H9 (cell line): ENCODE measurements around the gene PPP5C. TPM values are rescaled to one million over a fixed set of nuclear protein-coding genes. Genes with fewer than 3 reads are reported as not detected.

Experiments used
- DNase-seq: peaks from one replicate; pipeline ENCODE4 v3.0.0-alpha.2; 2017
- H2AFZ ChIP-seq: one replicate; pipeline ENCODE4 v1.6.1; 2013; ENCODE audit warnings: mild to moderate bottlenecking, low read length, control low read depth, moderate library complexity
- H2AK5ac ChIP-seq: 2 replicates; pipeline ENCODE4 v1.6.1; 2013; ENCODE audit warnings: low read length, control low read depth, mixed read lengths; ENCODE audit not compliant: insufficient read length
- H2BK120ac ChIP-seq: one replicate; pipeline ENCODE4 v1.6.1; 2013; ENCODE audit warnings: low read depth, mild to moderate bottlenecking, low read length, control low read depth, inconsistent platforms; ENCODE audit not compliant: poor library complexity, severe bottlenecking
- H2BK12ac ChIP-seq: 2 replicates; pipeline ENCODE4 v1.6.1; 2013; ENCODE audit warnings: low read length, control low read depth, mixed read lengths, low read depth; ENCODE audit not compliant: insufficient read length
- H2BK15ac ChIP-seq: 2 replicates; pipeline ENCODE4 v1.6.1; 2013; ENCODE audit warnings: low read depth, low read length, control low read depth
- H2BK20ac ChIP-seq: one replicate; pipeline ENCODE4 v1.6.1; 2013; ENCODE audit warnings: low read depth, mild to moderate bottlenecking, low read length, control low read depth, inconsistent platforms; ENCODE audit not compliant: poor library complexity, severe bottlenecking
- H2BK5ac ChIP-seq: 2 replicates; pipeline ENCODE4 v1.6.1; 2013; ENCODE audit warnings: low read length, control low read depth, mixed read lengths; ENCODE audit not compliant: insufficient read length
- H3K14ac ChIP-seq: 2 replicates; pipeline ENCODE4 v1.6.1; 2013; ENCODE audit warnings: low read length, control low read depth; ENCODE audit not compliant: insufficient read depth
- H3K18ac ChIP-seq: 2 replicates; pipeline ENCODE4 v1.6.1; 2013; ENCODE audit warnings: low read depth, mild to moderate bottlenecking, mixed read lengths, low read length, control low read depth; ENCODE audit not compliant: insufficient read length
- H3K23ac ChIP-seq: 2 replicates; pipeline ENCODE4 v1.6.1; 2013; ENCODE audit warnings: low read length, control low read depth, mixed read lengths, low read depth; ENCODE audit not compliant: insufficient read length
- H3K23me2 ChIP-seq: 2 replicates; pipeline ENCODE4 v1.6.1; 2013; ENCODE audit warnings: low read depth, mild to moderate bottlenecking, mixed read lengths, low read length, control low read depth; ENCODE audit not compliant: insufficient read length, poor library complexity, severe bottlenecking
- H3K27ac ChIP-seq: 2 replicates; pipeline ENCODE4 v1.5.1; 2013; ENCODE audit warnings: low read length, control low read depth, mixed read lengths, low read depth; ENCODE audit not compliant: insufficient read length
- H3K27me3 ChIP-seq: 2 replicates; pipeline ENCODE4 v1.6.1; 2013; ENCODE audit warnings: low read length, control low read depth, inconsistent platforms; ENCODE audit not compliant: insufficient read depth
- H3K4ac ChIP-seq: 2 replicates; pipeline ENCODE4 v1.6.1; 2013; ENCODE audit warnings: low read depth, mild to moderate bottlenecking, control low read depth, inconsistent platforms, low read length, moderate library complexity
- H3K4me1 ChIP-seq: 2 replicates; pipeline ENCODE4 v1.6.1; 2013; ENCODE audit warnings: low read length, control low read depth, inconsistent platforms; ENCODE audit not compliant: insufficient read depth
- H3K4me2 ChIP-seq: 2 replicates; pipeline ENCODE4 v1.6.1; 2013; ENCODE audit warnings: low read length, control low read depth, mixed read lengths; ENCODE audit not compliant: insufficient read length, insufficient read depth
- H3K56ac ChIP-seq: 2 replicates; pipeline ENCODE4 v1.6.1; 2013; ENCODE audit warnings: low read depth, mild to moderate bottlenecking, mixed read lengths, low read length, control low read depth; ENCODE audit not compliant: insufficient read length
- H3K79me1 ChIP-seq: 2 replicates; pipeline ENCODE4 v1.6.1; 2013; ENCODE audit warnings: low read depth, mild to moderate bottlenecking, moderate library complexity, low read length, control low read depth, inconsistent platforms; ENCODE audit not compliant: insufficient read depth, poor library complexity, severe bottlenecking
- H3K79me2 ChIP-seq: 2 replicates; pipeline ENCODE4 v1.6.1; 2013; ENCODE audit warnings: low read length, control low read depth, inconsistent platforms; ENCODE audit not compliant: insufficient read depth
- H3K9ac ChIP-seq: 2 replicates; pipeline ENCODE4 v1.6.1; 2013; ENCODE audit warnings: low read length, control low read depth, mixed read lengths; ENCODE audit not compliant: insufficient read length; ENCODE audit errors: extremely low read depth
- H3K9me3 ChIP-seq: one replicate; pipeline ENCODE4 v1.6.1; 2013; ENCODE audit warnings: low read depth, low read length, inconsistent platforms; ENCODE audit not compliant: control insufficient read depth
- H3T11ph ChIP-seq: one replicate; pipeline ENCODE4 v1.6.1; 2013; ENCODE audit warnings: mild to moderate bottlenecking, low read length, control low read depth, inconsistent platforms
- H4K20me1 ChIP-seq: one replicate; pipeline ENCODE4 v1.6.1; 2013; ENCODE audit not compliant: control insufficient read depth, insufficient read length, insufficient read depth
- H4K5ac ChIP-seq: 2 replicates; pipeline ENCODE4 v1.6.1; 2013; ENCODE audit warnings: low read depth, mild to moderate bottlenecking, mixed read lengths, low read length, control low read depth; ENCODE audit not compliant: insufficient read length
- H4K8ac ChIP-seq: replicated peaks from 2 replicates; pipeline ENCODE4 v1.6.1; 2013; ENCODE audit warnings: low read length, control low read depth, mixed read lengths, low read depth; ENCODE audit not compliant: insufficient read length
- H4K91ac ChIP-seq: 2 replicates; pipeline ENCODE4 v1.6.1; 2013; ENCODE audit warnings: low read depth, mild to moderate bottlenecking, moderate library complexity, mixed read lengths, low read length, control low read depth; ENCODE audit not compliant: insufficient read length
- H3K27ac Mint-ChIP-seq, 3 experiments: 2 replicates in 2 of 3; 3 replicates in 1 of 3; pipeline ENCODE4 v1.8.0; 2020 to 2021; ENCODE audit warnings: mixed read lengths in 3 of 3, mild to moderate bottlenecking in 1 of 3, moderate library complexity in 1 of 3
- H3K27me3 Mint-ChIP-seq: 2 replicates; pipeline ENCODE4 v1.8.0; 2021; ENCODE audit warnings: low read depth, mild to moderate bottlenecking, moderate library complexity, mixed read lengths
- H3K36me3 Mint-ChIP-seq, 3 experiments: 2 replicates in 2 of 3; 3 replicates in 1 of 3; pipeline ENCODE4 v1.8.0; 2020 to 2021; ENCODE audit warnings: low read depth in 3 of 3, mixed read lengths in 3 of 3; ENCODE audit not compliant: insufficient read depth in 1 of 3
- H3K4me1 Mint-ChIP-seq, 2 experiments: 2 replicates each; pipeline ENCODE4 v1.8.0; 2020; ENCODE audit warnings: mixed read lengths in 2 of 2
- H3K4me3 Mint-ChIP-seq, 2 experiments: 2 replicates in 1 of 2; 3 replicates in 1 of 2; pipeline ENCODE4 v1.8.0; 2020 to 2021; ENCODE audit warnings: mild to moderate bottlenecking in 2 of 2, mixed read lengths in 2 of 2, moderate library complexity in 1 of 2
- H3K9me3 Mint-ChIP-seq, 2 experiments: 2 replicates in 1 of 2; 3 replicates in 1 of 2; pipeline ENCODE4 v1.8.0; 2020; ENCODE audit warnings: mild to moderate bottlenecking in 2 of 2, mixed read lengths in 2 of 2, moderate library complexity in 1 of 2
- CTCF ChIP-seq: fragments of 200-600 bp; sonication (generic); conservative IDR thresholded peaks from 3 replicates; pipeline ENCODE4 v1.8.0; 2021; ENCODE audit warnings: antibody characterized with exemption, mild to moderate bottlenecking
- WGBS: extraction: QIAGEN DNeasy Blood & Tissue Kit; methylation state at CpG from one replicate; pipeline ENCODE4 v1.1.7; 2013; ENCODE audit warnings: missing lambda C conversion rate, low lambda C conversion rate, mixed read lengths; ENCODE audit not compliant: insufficient read length; ENCODE audit errors: extremely low coverage; 5-methylcytosine and 5-hydroxymethylcytosine counted together
- total RNA-seq: library from RNA; stranded (reverse); gene quantifications from 2 replicates; pipeline ENCODE4 v1.2.1, GENCODE V29; 2021

The PPP5C gene
- total RNA-seq, 1 experiment from 2014 or later = 108 TPM

GRCh38 chr19:46337487-46337886 lies 9.4 kb upstream of the PPP5C start:
- Mint-ChIP-seq H3K4me1 (no peaks in the 10 kb centered on the region), H3K4me3 (no peak overlapping the region), H3K36me3 (peaks cover 2 to 39% (median 17%) of the 10 kb centered on the region in 3 experiments; a peak in 5 of 7 replicates), H3K27ac (no peak overlapping the region), H3K9me3 (no peaks in the 10 kb centered on the region), H3K27me3 (peaks cover 2% of the 10 kb centered on the region; the same call in 1 of the 2 replicates)
- H3K27ac ChIP-seq = no peak overlapping the region
- no peak overlapping the region for H3K23ac ChIP-seq
- no peaks in the 10 kb centered on the region for H3K79me1 ChIP-seq
- H4K91ac ChIP-seq = no peak overlapping the region
- H3K9ac ChIP-seq = no peak overlapping the region
- H3K27me3 ChIP-seq = no peaks in the 10 kb centered on the region
- H2AK5ac ChIP-seq = no peak overlapping the region
- no peak overlapping the region for H3K18ac ChIP-seq
- H3T11ph ChIP-seq = no peak overlapping the region
- no peaks in the 10 kb centered on the region for H3K4me1 ChIP-seq
- H3K56ac ChIP-seq = no peak overlapping the region
- H2BK12ac ChIP-seq = no peak overlapping the region
- 100% methylated on average over 1 of the region's 1 CpG for WGBS
- no peaks in the 10 kb centered on the region for H4K20me1 ChIP-seq
- no peaks in the 10 kb centered on the region for H3K9me3 ChIP-seq
- no peak for DNase-seq
- no peak overlapping the region for H3K14ac ChIP-seq
- no peak overlapping the region for H4K8ac ChIP-seq
- H2AFZ ChIP-seq = no peak overlapping the region
- no peak overlapping the region for H2BK5ac ChIP-seq
- no peak for TF ChIP-seq CTCF
- H3K4me2 ChIP-seq = no peak overlapping the region
- H3K4ac ChIP-seq = no peak overlapping the region
- no peak overlapping the region for H2BK15ac ChIP-seq
- H2BK120ac ChIP-seq = no peak overlapping the region
- no peaks in the 10 kb centered on the region for H3K23me2 ChIP-seq
- H2BK20ac ChIP-seq = no peak overlapping the region
- H3K79me2 ChIP-seq = no peaks in the 10 kb centered on the region
- H4K5ac ChIP-seq = no peak overlapping the region
